OCI-LY1 (cell line): ENCODE measurements around the gene SLC27A1.
"Not testable (repeated sequence)": the region's sequence is repeated elsewhere in the genome, so short reads cannot be mapped to it uniquely, and the experiment has no call there.

Experiments used
- H2AFZ ChIP-seq: fragments of 200-600 bp; sonication (generic), shearing (Covaris generic); 2 replicates; pipeline ENCODE4 v1.6.0; 2014; ENCODE audit warnings: antibody characterized with exemption, mild to moderate bottlenecking, low read length
- H3F3A ChIP-seq: fragments of 200-600 bp; sonication (generic), shearing (Covaris generic); 2 replicates; pipeline ENCODE4 v1.6.0; 2014; ENCODE audit warnings: mild to moderate bottlenecking, antibody characterized with exemption, low read length, moderate library complexity; ENCODE audit not compliant: insufficient read depth
- H3K27ac ChIP-seq: fragments of 200-600 bp; sonication (generic); 2 replicates; pipeline ENCODE4 v1.5.1; 2014; ENCODE audit warnings: low read length, mixed run types, mild to moderate bottlenecking, low read depth; ENCODE audit not compliant: poor library complexity, severe bottlenecking
- H3K27me3 ChIP-seq: fragments of 200-600 bp; sonication (generic); 2 replicates; pipeline ENCODE4 v1.6.0; 2014; ENCODE audit warnings: antibody characterized with exemption, mild to moderate bottlenecking, low read length, moderate library complexity; ENCODE audit not compliant: insufficient read depth
- H3K36me3 ChIP-seq: fragments of 200-600 bp; sonication (generic); 2 replicates; pipeline ENCODE4 v1.6.1; 2014; ENCODE audit warnings: mild to moderate bottlenecking, antibody characterized with exemption, low read length, moderate library complexity, mixed read lengths; ENCODE audit not compliant: insufficient read depth
- H3K4me1 ChIP-seq: fragments of 200-600 bp; sonication (generic); 2 replicates; pipeline ENCODE4 v1.5.1; 2014; ENCODE audit warnings: mild to moderate bottlenecking, low read length, moderate library complexity; ENCODE audit not compliant: insufficient read depth, severe bottlenecking
- H3K4me2 ChIP-seq: fragments of 200-600 bp; sonication (generic), shearing (Covaris generic); 2 replicates; pipeline ENCODE4 v1.6.1; 2014; ENCODE audit warnings: low read length
- H3K4me3 ChIP-seq: fragments of 200-600 bp; sonication (generic); 2 replicates; pipeline ENCODE4 v1.5.1; 2014; ENCODE audit warnings: low read length, low read depth, mild to moderate bottlenecking, mixed read lengths; ENCODE audit not compliant: poor library complexity, severe bottlenecking
- H3K79me2 ChIP-seq: fragments of 200-600 bp; shearing (Covaris generic); 2 replicates; pipeline ENCODE4 v1.6.1; 2016; ENCODE audit warnings: mixed run types, low read length, mixed read lengths; ENCODE audit not compliant: insufficient read depth
- H3K9ac ChIP-seq: fragments of 200-600 bp; sonication (generic), shearing (Covaris generic); 2 replicates; pipeline ENCODE4 v1.6.1; 2014; ENCODE audit warnings: mild to moderate bottlenecking, low read length, mixed read lengths
- H3K9me2 ChIP-seq: fragments of 200-600 bp; sonication (generic), shearing (Covaris generic); 2 replicates; pipeline ENCODE4 v1.6.1; 2014; ENCODE audit warnings: low read depth, mild to moderate bottlenecking, low read length, mixed read lengths
- H3K9me3 ChIP-seq: fragments of 200-600 bp; shearing (Covaris generic); 2 replicates; pipeline ENCODE4 v1.6.1; 2014; ENCODE audit warnings: low read length, mixed read lengths
- H4K20me1 ChIP-seq: fragments of 200-600 bp; sonication (generic), shearing (Covaris generic); 2 replicates; pipeline ENCODE4 v1.6.0; 2016; ENCODE audit warnings: mild to moderate bottlenecking, low read length; ENCODE audit not compliant: insufficient read depth
- CTCF ChIP-seq: fragments of 200-600 bp; sonication (generic), shearing (Covaris generic); IDR thresholded peaks from 2 replicates; pipeline ENCODE4 v1.5.1; 2017; ENCODE audit warnings: mild to moderate bottlenecking, antibody characterized with exemption, low read length, moderate library complexity, mixed read lengths
- EZH2 ChIP-seq: fragments of 200-600 bp; sonication (generic), shearing (Covaris generic); IDR thresholded peaks from 2 replicates; pipeline ENCODE4 v1.8.0; 2017; ENCODE audit warnings: borderline replicate concordance, mixed run types, mild to moderate bottlenecking, antibody characterized with exemption, low read length, moderate library complexity, mixed read lengths

SLC27A1 gene

GRCh38 chr19:17473041-17473440 is 2.7 kb downstream of the SLC27A1 start:
- Histone ChIP-seq H3K79me2 (no peaks in the 10 kb centered on the region), H3K36me3 (no peaks in the 10 kb centered on the region), H4K20me1 (no peaks in the 10 kb centered on the region), H2AFZ (no peak overlapping the region), H3K9me3 (no peaks in the 10 kb centered on the region), H3K27me3 (peaks cover 4% of the 10 kb centered on the region; the same call in 1 of the 2 replicates), H3K9me2 (no peaks in the 10 kb centered on the region), H3K27ac (no peak overlapping the region), H3K4me3 (no peak overlapping the region), H3K4me2 (no peak overlapping the region), H3K9ac (no peak overlapping the region), H3K4me1 (peaks cover 12% of the 10 kb centered on the region), H3F3A (no peaks in the 10 kb centered on the region)
- TF ChIP-seq CTCF (no peak), EZH2 (no peak)

GRCh38 chr19:17475011-17475540 is 4.8 kb downstream of the SLC27A1 start:
- H4K20me1 ChIP-seq, H3K27ac ChIP-seq, H3K9me3 ChIP-seq, H3K4me3 ChIP-seq, H3K36me3 ChIP-seq, H3F3A ChIP-seq, H3K9me2 ChIP-seq, H2AFZ ChIP-seq, H3K4me1 ChIP-seq, H3K4me2 ChIP-seq, H3K27me3 ChIP-seq, H3K9ac ChIP-seq, H3K79me2 ChIP-seq: not testable (repeated sequence)

- no peak overlapping the region for H3K4me2 ChIP-seq
- H3K4me1 ChIP-seq = peaks cover 5% of the 10 kb centered on the region
- no peaks in the 10 kb centered on the region for H3K9me3 ChIP-seq
- H4K20me1 ChIP-seq = no peaks in the 10 kb centered on the region
- H3K79me2 ChIP-seq = no peaks in the 10 kb centered on the region
- no peak overlapping the region for H3K9ac ChIP-seq
- TF ChIP-seq EZH2 (no peak), CTCF (no peak)
- no peak overlapping the region for H3K4me3 ChIP-seq
- H3F3A ChIP-seq = no peaks in the 10 kb centered on the region
- no peaks in the 10 kb centered on the region for H3K36me3 ChIP-seq
- no peaks in the 10 kb centered on the region for H3K9me2 ChIP-seq
- H3K27ac ChIP-seq = no peak overlapping the region
- no peak overlapping the region for H2AFZ ChIP-seq
- peaks cover 4% of the 10 kb centered on the region; the same call in 1 of the 2 replicates for H3K27me3 ChIP-seq
Measured at GRCh38 chr19:17475541-17476115, 5.3 kb downstream of the SLC27A1 start.

- Histone ChIP-seq H2AFZ (no peak overlapping the region), H3K9ac (no peak overlapping the region), H3K27me3 (0 out of 2 replicates have a peak, but pooled peaks cover 4% of the 10 kb centered on the region), H3K4me1 (no peaks in the 10 kb centered on the region), H3K79me2 (no peaks in the 10 kb centered on the region), H3K27ac (no peak overlapping the region), H3F3A (no peaks in the 10 kb centered on the region), H3K4me3 (no peak overlapping the region), H3K9me3 (no peaks in the 10 kb centered on the region), H3K9me2 (no peaks in the 10 kb centered on the region), H4K20me1 (no peaks in the 10 kb centered on the region), H3K36me3 (no peaks in the 10 kb centered on the region), H3K4me2 (no peak overlapping the region)
- TF ChIP-seq EZH2 = no peak
- no peak for TF ChIP-seq CTCF
Measured at GRCh38 chr19:17479325-17479791, 9.0 kb downstream of the SLC27A1 start.
